Tibial nerve (tissue), 4 donors: ENCODE data around the gene PRAMEF4.
"Not testable (repeated sequence)": the region's sequence is repeated elsewhere in the genome, so short reads cannot be mapped to it uniquely, and the experiment has no call there.

ENCODE experiments used
- EP300 ChIP-seq, 2 donors: sonication (generic); formaldehyde crosslinking; IDR thresholded peaks; one replicate each; pipeline ENCODE4 v1.6.1; 2017; ENCODE audit warnings: antibody characterized with exemption in 2 of 2, mild to moderate bottlenecking in 1 of 2
- POLR2A ChIP-seq, 2 donors: fragments of 450-650 bp; IDR thresholded peaks; one replicate each; pipeline ENCODE4 v1.6.1; 2017; ENCODE audit warnings: antibody characterized with exemption in 2 of 2, mild to moderate bottlenecking in 2 of 2, moderate library complexity in 2 of 2
- TF ChIP-seq, protein P1 (sequence below), 5 experiments: fragments of 200-600 bp in 3 of 5; fragments of 450-650 bp in 2 of 5; sonication (generic) in 3 of 5; IDR thresholded peaks; one replicate each; pipeline ENCODE4 v1.5.1; 2016 to 2019; ENCODE audit warnings: antibody characterized with exemption in 5 of 5, mild to moderate bottlenecking in 3 of 5, moderate library complexity in 2 of 5

GRCh38 chr1:12878453-12878852, 7.5 kb downstream of the PRAMEF4 start:
- TF ChIP-seq, protein P1, sequence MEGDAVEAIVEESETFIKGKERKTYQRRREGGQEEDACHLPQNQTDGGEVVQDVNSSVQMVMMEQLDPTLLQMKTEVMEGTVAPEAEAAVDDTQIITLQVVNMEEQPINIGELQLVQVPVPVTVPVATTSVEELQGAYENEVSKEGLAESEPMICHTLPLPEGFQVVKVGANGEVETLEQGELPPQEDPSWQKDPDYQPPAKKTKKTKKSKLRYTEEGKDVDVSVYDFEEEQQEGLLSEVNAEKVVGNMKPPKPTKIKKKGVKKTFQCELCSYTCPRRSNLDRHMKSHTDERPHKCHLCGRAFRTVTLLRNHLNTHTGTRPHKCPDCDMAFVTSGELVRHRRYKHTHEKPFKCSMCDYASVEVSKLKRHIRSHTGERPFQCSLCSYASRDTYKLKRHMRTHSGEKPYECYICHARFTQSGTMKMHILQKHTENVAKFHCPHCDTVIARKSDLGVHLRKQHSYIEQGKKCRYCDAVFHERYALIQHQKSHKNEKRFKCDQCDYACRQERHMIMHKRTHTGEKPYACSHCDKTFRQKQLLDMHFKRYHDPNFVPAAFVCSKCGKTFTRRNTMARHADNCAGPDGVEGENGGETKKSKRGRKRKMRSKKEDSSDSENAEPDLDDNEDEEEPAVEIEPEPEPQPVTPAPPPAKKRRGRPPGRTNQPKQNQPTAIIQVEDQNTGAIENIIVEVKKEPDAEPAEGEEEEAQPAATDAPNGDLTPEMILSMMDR (IDR thresholded peaks at IDR 0.05): not testable (repeated sequence)
- not testable (repeated sequence) for TF ChIP-seq POLR2A, EP300 (IDR thresholded peaks at IDR 0.05)
